GM19043 (cell line): Measurements from ENCODE around the gene RFWD3.

Experiments
- ATAC-seq: cut with Tn5 transposase; IDR thresholded peaks from one replicate; pipeline ENCODE4 v1.9.1; 2021; ENCODE audit warnings: low read depth; ENCODE audit not compliant: unreplicated experiment

Gene RFWD3, protein sequence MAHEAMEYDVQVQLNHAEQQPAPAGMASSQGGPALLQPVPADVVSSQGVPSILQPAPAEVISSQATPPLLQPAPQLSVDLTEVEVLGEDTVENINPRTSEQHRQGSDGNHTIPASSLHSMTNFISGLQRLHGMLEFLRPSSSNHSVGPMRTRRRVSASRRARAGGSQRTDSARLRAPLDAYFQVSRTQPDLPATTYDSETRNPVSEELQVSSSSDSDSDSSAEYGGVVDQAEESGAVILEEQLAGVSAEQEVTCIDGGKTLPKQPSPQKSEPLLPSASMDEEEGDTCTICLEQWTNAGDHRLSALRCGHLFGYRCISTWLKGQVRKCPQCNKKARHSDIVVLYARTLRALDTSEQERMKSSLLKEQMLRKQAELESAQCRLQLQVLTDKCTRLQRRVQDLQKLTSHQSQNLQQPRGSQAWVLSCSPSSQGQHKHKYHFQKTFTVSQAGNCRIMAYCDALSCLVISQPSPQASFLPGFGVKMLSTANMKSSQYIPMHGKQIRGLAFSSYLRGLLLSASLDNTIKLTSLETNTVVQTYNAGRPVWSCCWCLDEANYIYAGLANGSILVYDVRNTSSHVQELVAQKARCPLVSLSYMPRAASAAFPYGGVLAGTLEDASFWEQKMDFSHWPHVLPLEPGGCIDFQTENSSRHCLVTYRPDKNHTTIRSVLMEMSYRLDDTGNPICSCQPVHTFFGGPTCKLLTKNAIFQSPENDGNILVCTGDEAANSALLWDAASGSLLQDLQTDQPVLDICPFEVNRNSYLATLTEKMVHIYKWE

DNA sequence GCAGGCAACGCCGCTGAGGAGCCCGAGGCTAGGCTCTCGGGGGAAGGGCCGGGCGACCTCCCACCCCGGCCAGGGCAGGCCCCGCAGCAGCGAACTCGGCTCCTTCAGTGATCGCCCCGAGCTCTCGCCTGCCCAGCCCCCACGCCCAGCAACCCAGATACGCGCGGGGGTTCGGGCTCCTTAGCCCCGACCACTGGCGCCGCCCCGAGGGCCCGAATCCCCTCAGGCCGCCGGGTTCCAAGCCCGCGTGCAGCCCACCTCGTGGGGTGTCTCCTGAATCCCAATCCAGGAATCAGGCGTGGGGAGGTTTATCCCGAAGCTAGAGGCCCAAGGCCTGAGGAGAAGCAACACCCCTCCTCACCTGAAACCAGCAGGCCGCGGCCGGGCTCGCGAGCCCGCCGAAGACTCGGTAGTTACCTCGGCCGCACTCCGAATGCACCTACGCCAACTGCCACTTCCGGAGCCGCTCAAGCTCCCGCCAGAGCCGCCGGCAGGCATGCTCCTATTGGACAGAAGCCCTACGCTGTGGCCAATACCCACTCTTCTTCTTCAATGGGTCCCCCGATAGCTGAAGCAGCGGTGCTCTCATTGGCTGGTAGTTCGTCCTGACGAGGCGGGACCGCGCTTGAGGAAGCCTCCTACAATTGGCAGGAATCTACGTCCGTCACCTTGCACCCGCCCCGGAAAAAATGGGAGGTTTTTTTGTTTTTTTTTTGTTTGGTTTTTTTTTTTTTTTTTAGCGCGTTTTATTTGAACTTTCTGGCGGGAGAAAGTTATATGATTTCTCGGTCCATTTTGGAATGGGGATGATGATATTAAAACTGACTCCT, at the start of gene RFWD3:
Gene RFWD3, minus strand, starts transcription at position 453 of the 830 bp plus-strand sequence. CDS start 5,428 bp downstream, outside the sequence.
- peak; percentile 100 for ATAC-seq

DNA sequence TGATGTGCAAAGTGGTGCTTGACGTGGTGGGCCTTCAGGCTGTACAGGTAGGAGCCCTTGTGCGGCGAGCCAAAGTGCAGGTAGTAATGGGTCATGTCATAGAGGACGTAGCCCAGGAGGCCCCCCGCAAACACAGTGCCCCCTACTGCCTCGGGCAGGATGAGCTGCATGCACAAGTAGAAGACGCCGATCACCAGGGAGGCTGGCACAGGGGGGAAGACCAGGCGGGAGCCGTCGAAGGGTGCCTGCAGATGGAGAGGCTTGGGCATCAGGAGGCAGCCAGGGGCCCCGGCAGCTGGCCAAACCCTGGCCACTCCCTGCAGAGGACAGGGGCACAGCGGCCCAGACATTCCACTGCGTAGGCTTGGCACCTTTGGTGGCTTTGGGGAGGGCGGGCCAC, 49.7 kb upstream of the RFWD3 start:
- no peak for ATAC-seq

DNA sequence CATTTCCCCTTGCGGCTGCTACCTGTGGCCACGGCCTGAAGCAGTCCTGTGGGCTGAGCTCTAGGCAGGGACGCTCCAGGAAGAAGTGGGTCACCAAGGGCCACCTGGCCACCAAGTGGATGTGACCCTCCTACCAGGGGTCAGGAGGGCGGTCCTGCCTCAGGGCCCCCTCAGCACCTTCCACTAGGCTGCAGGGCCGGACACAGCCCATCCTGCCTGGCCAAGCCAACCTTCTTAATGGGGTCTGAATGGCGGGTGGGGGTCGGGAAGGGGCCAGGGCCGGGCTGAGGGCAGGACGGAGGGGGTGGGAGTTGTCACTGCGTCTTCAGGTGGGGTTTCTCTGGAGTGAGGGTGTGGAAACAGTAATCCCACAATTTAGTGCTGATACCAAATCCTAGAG, 47.2 kb upstream of the RFWD3 start:
- no peak for ATAC-seq

DNA sequence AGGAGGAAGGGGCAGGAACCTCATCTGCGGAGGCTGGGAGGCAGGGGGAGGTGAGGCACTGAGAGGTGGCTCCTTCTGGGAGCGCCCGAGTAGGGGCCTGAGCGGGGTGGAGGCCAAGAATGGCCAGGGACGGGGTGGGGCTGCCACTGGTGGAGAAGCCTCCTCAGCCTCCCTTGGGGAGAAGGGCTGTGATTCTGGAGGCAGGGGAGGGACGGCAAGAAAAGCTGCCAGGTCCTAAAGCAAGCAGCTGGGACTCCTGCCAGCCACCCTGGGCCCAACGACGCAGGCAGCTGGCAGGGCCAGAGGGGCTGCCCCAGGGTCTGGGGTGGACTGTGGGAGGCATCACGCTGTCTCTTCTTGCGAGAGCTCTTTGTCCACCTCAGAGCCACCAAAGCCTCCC, 46.6 kb upstream of the RFWD3 start:
- ATAC-seq: no peak

DNA sequence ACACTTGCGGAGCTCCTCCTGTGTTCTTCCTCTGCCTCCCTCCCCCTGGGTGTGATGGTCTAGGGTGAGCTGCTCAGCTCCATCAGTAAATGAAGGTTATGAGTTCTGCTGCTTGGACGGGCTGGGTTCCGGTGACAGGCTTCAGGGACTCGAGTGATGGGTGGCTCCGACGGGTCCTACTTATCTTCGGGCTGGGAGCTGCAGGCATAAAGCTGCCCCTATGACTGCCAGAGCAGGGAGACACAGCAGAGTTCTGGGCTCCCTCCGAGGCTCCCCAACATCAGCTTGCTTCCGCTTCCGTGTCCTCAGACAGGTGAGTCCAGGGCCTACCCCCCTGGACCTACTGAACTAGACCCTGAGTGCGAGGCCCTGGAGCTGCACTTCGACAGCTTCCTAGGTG, 45.3 kb upstream of the RFWD3 start:
- no peak for ATAC-seq

DNA sequence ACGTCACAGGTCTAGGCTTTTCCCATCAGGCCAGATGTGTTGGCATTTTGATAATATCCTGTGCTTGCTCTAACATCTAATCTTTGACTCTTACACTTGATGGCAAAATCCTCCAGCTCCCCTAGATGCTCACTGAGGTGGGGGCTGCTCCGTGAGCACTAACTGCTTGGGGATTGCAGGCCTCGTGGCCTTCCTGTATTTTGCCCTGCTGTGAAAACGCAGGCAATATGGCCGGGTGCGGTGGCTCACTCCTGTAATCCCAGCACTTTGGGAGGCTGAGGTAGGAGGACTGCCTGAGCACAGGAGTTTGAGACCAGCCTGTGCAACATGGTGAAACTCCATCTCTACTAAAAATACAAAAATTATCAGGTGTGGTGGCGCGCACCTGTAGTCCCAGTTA, 43.7 kb upstream of the RFWD3 start:
- no peak for ATAC-seq

DNA sequence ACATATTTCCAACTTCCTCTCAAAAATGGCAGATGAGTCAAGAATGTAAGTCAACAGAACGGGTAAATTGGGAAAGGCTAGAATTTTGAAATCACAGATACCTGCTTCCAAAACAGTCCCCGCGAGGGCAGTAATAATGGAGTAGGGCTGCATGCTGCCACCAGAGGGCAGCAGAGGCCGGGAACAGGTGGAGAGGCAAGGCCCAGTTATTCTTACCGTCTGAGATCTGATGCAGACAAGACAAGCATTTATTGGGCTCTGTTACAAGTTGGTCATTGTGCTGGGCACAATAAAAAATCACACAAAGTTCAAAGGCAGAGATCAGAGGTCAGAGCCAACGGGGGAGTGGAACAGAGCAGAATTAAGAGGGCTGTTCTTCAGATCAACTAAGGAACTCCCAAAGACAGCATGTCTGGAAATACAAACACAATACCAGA, 42.8 kb upstream of the RFWD3 start:
- peak; percentile 88 for ATAC-seq

DNA sequence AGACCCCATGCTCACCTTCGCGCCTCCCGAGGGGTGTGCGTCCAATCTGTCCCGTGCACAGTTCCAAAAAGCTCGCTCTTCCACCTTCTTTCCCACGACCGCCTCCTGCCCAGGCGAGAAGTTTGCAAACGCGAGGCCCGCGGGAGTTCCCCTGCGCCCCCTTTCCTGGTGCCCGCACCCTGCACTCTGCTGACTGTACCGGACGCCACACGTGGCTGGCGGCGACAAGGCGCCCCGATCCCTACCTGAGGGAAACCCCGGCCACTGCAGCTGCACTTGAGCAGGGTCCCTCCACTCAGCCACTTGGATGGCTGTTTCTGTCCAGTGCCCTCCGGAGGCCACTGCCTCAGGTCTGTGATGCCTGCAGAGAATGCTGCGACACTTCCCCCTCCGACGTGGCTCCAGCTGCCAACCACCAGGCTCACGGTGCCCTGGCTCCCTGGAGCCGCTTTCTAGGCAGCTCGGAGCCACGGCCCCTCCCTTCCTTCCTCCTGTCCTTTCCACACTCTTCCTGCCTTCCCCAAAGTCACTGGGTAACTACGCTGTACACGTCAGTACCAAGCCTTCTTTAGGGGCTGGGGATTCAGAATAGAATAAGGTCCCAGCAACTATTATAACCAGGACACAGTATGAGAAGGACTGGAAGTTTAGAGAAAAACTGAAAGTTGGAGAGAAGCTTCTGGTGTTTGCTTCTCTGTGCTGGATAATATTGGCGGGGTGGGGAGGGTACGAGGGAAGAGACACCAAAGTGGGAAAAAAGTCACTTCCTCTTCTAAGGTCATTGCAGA, 34.0 kb upstream of the RFWD3 start, which contains the start of gene MLKL:
Gene MLKL, minus strand, starts transcription at position 425 of the 788 bp plus-strand sequence. CDS start 5,105 bp downstream, outside the sequence.
- peak; percentile 39 for ATAC-seq

DNA sequence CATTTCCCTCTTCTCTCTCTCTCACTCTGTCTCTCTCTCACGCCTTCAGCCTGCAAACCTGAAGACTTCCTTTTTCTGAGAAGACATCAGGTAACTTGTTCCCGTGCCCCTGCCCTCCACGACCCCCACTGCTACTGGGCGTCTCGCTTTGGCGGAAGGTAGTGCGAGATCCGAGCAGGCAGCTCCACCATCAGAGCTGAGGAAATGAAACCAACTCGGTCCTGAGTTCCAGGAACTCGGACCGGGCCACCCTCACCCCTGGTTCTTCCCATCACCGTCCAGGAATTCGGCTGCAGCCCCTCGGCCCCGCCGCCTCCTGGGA, 33.4 kb upstream of the RFWD3 start:
- peak; percentile 15 for ATAC-seq

DNA sequence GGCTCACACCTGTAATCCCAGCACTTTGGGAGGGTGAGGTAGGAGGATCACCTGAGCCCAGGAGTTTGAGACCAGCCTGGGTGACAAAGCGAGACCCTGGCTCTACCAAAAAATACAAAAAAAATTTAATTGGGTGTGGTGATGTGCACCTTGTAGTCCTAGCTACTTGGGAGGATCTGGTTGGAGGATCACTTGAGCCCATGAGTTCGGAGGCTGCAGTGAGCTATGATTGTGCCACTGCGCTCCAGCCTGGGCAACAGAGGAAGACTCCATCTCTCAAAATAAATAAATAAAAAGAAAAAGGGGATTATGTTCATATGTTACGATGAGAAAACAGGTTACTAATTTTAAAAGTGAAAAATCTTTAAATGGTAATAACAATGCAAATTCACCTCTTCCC, 33.0 kb upstream of the RFWD3 start:
- no peak for ATAC-seq

DNA sequence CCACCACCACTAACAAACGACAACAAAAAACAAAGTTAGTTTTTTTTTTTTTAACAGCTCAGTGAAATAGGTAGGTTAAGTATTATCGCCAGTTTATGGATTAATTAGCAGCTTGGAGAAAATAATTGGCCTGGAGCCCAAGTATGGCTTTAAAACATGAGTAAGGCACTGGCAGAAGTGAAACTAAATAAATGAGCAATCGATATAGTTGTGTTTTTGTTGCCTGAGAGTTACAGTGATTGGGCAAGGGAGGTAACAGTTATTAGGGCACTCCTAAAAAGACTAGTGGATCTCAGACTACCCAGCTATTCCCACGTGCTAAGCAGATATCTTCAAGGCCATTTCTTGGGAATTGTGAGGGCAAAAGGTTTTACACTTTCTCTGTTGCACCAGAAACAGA, 31.5 kb upstream of the RFWD3 start:
- ATAC-seq: no peak

DNA sequence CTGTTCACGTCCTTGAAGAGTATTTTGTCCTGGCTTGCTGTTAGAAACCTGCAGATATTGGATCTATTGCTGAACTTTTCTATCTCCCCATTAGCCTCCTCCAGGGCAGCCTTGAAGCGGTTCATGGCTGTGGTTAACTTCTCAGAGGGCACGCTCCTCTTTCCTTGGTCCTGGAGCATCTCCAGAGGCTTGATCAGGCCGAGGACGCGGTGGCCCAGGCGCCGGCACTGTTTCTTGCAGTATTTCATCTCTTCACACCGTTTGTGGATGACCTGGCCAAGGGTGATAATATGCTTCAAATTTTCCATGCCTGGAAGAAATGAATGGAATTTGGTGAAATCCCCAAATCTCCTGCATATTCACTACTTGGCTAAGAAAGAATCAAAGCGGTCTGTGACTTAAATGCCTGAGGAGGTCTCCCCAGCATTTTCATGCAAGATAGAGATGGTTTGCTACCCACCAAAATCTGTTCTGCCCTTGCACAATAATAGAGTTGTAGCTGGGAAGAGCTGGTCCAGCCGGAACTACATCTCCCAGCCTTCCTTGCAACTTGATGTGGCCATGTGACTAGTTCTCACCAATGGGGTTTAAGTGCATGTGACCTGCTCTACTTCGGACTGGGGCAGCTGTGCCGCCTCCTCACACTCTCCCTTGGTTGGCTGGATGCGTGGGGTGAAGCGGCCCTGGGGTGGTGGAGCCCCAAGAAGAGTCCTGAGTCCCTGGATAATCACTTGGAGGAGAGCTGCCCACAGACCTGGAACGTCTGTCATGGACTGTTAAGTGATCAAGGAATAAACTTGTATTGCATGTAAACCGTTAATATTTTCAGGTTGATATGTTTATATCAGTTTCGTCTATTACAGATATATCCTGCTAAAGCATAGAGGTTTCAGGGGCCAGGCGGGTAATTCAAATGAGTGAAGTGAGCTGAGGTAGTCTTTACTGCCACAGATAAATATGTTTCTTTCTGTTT, 29.1 kb upstream of the RFWD3 start:
- ATAC-seq: peak; percentile 88

DNA sequence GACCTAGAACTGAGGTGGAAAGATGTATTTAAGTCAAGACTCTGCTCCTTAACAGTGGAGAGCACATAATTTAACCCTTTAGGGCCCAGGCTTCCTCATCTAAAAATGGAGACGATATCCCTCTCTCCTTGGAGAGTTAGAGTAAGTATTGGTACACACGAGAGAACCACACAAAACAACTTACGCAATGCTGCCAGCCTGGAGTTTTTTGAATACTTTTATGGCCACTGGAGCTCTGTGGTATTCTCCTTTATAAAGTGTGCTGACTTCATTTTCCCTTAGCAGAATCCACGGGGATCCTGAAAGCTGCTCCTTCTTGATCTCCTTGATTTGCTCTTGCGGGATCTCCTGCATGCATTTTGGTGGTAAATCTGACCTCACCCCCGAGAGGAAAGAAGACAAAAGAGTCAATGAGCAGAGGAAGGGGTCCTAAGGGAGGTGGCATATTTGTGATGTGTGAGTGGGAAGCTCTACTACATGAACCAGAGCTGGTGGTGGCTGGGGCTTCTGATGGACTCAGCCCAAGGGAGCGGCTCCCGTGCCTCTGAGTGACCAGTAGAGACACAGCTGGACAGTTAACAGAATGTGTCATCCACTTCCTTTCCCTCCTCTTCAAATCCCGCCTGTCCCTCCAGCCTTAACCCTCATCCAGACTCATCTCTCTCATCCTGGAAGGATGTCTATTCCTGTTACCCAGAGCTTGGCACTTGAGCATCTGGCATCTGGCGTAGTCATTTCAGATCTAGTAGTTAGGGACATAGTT, 24.6 kb upstream of the RFWD3 start:
- ATAC-seq: no peak

DNA sequence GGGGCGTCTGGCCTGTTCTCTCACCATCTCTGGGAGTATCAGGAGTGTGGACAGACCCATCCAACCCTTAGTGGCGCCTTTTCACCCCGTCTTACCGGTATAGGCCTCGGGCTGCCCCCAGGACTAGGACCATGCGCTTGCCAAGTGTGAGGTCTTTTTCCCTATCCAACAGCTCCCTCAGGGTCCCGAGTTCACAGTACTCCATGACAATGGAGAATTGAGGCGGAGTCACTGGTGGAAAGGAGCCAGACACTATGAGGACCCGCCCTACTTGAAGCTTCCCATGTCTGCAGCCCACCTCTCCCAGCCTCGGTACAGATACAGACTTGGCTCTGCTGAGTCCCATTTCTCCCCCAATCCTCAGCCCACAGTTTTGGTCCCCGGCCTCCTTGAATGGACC, 15.9 kb upstream of the RFWD3 start:
- no peak for ATAC-seq

DNA sequence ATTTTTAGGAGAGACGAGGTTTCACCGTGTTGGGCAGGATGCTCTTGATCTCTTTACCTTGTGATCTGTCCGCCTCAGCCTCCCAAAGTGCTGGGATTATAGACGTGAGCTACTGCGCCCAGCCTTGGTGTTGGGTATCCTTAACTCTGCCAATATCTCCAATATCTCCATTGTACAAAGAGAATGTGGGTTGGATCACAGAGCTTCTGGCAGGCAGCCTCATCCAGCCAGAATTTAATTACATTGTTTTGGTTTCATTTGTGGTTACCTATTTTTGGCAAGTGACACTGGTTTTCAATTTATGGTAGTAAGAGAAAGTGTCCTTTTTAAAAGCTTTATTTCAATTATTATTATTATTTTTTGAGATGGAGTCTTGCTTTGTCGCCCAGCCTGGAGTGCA, 14.0 kb upstream of the RFWD3 start:
- no peak for ATAC-seq

DNA sequence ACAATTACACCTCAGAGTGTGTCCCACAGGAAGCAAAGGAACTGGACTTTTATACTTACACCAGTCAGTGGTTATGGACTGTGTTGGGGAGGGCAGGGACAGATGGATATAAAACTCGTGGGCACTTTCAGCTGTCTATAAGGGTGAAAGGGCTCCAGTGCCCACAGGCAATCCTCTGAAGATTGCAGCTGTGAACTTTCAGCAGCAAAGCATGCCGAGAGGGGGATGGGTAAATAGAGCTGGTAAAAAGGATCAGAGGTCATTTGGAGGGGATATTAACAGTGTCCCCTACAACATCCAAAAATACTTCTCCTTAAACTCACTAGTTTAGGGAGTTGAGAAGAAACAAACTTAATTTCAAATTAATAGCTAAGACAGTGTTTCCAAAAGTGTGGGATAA, 13.3 kb upstream of the RFWD3 start:
- ATAC-seq: no peak

DNA sequence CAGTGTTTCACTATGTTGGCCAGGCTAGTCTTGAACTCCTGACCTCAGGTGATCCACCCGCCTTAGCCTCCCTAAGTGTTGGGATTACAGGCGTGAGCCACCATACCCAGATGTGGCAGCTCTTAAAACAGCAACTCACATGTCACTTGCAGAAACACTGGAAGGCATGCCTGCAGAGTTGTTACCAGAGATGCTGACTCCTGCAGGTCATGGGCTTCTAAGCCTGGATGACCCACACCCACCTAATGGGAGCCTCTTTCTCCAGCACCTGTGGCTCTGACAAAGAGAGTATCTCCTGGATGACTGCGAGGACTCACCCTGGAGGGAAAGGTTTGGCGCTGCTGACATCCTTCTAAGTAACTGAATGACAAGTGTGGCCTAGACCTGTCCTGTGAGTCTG, 11.2 kb upstream of the RFWD3 start:
- no peak for ATAC-seq

DNA sequence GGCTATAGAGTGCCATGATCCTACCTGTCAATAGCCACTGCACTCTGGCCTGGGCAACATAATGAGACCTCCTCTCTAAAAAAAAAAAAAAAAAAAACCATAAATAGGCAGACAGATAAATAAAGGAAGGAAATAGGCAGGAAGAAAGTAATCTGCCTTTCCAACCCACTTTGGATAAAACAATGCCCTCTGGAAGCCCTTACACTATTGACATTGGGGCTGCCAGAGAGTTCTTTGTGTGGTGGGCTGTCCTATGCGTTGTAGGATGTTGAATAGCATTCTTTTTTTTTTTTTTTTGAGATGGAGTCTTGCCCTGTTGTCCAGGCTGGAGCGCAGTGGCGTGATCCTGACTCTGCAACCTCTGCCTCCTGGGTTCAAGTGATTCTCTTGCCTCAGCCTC, 7.2 kb upstream of the RFWD3 start:
- ATAC-seq: no peak
